GM18520 (cell line): ENCODE results near the gene NOL11.
"Not testable (repeated sequence)": the region's sequence is repeated elsewhere in the genome, so short reads cannot be mapped to it uniquely, and the experiment has no call there.

Experiments
- ATAC-seq: cut with Tn5 transposase; IDR thresholded peaks from one replicate; pipeline ENCODE4 v1.9.1; 2021; ENCODE audit not compliant: unreplicated experiment

NOL11 gene

DNA sequence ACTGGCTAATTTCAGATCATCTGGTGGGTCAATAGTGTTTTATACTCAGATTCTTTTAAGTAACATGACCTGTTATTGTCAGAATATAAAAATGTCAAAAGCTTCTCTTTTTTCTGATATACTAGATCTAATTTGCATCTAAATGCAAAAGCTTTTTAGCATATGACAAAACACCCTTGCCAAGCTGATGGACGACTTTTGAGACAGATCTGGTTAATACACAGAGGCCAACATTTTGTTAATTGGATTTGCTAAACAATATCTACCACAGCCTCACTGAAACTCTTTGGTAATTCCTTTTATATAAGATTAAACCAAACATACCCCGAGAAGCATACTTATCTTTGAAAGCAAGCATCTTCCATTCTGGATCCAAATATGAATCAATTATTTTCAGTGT lies 10.3 kb upstream of the NOL11 start:
- no peak for ATAC-seq

DNA sequence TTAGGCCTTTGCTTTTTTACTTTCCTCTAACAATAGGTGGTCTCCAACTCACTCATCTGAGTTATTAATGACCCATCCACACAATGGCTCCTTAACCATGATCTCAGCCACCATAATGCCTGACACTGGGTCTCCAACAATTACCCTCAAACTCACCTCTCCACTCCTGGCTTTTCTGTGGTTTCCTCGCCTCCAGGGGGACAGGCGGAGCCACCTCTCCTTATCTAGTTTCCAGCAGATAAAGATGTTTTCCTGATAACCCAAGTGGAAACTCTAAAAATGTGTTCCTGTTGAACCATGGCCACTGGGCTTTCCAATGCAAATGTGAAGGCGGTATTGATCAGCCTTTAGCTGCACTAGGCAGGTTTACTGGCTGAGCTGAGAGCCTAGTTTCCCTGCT lies 9.4 kb upstream of the NOL11 start:
- ATAC-seq, result no peak

DNA sequence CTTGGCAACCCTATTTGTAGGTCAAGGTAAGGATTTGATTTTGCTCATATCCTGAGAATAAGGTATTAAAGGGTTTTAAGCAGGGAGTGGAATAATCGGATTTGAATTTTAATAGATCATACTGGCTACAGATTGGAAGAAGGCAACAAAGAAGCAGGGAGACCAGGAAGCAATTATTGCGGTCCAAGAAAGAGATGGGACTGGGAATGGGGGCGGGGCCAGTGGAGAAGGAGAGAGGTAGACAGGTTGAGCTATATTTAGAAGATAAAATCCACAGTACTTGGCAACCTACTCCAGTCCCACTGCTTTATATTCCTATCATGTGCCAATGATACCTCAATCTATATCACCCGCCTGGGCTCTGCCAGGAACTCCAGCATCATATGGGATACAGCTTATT lies 5.8 kb upstream of the NOL11 start:
- ATAC-seq, result no peak

DNA sequence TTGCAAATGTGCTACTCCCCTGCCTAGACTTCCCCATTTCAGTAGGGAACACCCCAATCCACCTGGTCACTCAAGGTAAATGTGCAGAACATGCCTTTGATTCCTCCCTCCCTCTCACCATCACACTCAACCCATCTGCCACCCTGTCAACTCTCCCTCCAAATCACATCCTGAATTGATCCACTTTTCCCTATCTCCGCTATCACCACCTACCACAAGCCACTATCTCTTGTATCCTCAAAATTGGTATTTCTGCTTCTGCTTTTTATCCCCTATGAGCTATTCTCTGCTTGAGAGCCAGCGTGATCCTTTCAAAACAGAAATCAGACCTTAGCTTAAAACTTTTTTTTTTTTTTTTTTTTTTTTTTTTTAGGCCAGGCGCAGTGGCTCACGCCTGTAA lies 5.4 kb upstream of the NOL11 start:
- ATAC-seq, result no peak

DNA sequence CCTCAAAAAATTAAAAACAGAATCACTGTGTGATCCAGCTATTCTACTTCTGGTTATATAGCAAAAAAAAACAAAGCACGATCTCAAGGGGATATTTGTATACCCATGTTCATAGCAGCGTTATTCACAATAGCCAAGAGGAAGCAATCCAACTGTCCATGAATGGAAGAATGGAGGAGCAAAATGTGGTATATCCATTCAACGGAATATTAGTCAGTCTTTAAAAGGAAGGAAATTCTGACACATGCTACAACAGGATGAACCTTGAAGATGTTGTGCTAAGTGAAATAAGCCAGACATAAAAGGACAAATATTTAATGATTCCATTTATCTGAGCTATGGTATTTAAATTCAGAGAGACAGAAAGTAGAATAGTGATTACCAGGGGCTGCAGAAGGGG lies 4.6 kb upstream of the NOL11 start:
- ATAC-seq, result no peak

DNA sequence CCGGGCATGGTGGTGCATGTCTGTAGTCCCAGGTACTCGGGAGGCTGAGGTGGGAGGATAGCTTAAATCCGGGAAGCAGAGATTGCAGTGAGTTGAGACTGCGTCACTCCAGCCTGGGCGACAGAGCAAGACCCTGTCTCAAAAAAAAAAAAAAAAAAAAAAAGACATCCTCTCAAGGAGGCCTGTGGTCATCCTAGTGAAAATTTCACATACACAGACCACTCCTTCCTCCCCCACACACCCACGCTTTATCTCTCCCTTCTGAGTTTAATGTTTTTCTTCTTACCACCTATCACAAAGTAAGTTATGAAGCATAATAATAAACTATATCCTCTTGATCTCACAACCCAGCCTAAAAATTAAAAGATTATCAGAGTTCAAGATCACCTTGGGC lies 1.3 kb upstream of the NOL11 start:
- ATAC-seq, result no peak

DNA sequence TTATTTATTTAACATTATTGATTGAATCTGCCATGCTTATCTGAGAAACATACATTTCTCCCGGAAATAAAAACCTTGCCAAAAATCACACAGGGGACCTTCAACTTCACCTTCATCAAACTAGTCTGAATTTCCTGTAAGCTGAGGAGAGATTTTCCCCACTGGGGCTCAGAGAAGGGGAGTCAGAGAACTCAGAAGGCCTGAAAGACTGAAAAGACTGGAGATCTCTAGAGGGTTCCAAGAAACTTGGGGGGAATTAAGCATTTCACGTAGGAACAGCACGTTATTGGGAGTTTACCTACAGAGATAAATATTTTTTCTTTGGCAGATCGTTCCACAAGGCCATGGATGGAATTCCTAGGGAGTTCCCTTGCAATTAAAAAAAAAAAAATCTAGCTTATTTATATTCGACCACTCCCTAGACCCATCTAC lies 528 bp upstream of the NOL11 start:
- no peak for ATAC-seq

DNA sequence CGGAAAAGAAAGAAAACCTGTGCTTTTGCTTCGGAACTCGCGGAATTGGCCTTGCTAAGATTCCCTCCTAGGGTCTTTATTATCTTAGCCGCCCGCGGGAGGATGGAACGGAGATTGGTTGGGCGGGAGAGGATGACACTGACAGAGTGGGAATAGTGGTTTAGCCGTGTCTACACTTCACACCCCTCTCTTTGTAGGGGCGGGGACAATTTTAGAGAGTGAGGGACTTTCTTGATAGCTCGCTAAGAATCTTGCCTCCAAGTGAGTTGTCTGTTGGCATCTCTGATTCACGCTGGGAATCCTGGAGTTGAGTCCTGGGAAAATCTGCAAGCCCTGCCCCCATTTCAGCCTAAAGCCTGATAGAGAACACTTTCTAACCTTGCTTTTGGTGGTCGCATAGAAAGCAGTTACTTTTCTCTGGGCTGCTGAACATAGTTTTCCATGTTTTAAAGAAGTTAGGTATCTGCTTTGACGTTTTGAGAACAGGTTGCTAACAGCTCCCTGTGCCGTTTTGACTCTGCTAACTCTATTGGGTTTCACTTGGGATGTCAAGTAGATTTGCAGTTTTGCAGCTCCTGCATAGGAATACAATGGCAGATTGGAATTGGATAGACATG lies 697 bp downstream of the NOL11 start:
- ATAC-seq, result no peak

DNA sequence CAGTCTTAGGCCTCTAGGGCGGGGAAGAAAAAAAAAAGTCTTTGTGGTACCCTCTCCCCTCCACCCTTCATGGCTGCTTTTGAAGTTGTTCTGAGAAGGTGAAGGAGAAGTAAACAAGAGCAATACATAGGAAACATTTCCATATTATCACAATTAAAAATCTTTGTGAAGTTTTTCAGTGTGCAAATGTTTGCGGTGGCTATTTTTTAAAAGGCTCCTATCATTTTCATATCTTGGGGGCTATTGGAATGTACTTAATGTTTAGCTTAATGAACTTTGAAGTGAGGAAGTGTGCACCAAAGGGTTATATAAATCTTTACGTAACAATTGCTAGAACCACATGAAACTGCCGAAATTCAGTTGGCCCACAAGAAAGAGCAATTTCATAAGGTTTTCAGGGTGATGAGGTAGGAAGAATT lies 7.6 kb downstream of the NOL11 start:
- ATAC-seq, result no peak

DNA sequence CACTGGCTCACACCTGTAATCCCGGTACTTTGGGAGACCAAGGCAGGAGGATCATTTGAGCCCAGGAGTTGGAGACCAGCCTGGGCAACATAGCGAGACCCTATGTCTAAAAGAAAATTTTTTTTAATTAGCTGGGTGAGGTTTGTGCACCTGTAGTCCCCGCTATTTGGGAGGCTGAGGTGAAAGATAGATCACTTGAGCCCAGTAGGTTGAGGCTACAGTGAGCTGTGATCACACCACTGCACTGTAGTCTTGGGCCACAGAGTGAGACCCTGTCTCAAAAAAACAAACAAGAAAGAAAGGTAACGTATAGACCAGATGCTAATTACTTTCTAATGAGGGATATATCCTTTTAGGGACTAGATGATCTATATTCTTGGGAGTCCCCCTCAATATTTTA lies 8.1 kb downstream of the NOL11 start:
- ATAC-seq, result no peak

DNA sequence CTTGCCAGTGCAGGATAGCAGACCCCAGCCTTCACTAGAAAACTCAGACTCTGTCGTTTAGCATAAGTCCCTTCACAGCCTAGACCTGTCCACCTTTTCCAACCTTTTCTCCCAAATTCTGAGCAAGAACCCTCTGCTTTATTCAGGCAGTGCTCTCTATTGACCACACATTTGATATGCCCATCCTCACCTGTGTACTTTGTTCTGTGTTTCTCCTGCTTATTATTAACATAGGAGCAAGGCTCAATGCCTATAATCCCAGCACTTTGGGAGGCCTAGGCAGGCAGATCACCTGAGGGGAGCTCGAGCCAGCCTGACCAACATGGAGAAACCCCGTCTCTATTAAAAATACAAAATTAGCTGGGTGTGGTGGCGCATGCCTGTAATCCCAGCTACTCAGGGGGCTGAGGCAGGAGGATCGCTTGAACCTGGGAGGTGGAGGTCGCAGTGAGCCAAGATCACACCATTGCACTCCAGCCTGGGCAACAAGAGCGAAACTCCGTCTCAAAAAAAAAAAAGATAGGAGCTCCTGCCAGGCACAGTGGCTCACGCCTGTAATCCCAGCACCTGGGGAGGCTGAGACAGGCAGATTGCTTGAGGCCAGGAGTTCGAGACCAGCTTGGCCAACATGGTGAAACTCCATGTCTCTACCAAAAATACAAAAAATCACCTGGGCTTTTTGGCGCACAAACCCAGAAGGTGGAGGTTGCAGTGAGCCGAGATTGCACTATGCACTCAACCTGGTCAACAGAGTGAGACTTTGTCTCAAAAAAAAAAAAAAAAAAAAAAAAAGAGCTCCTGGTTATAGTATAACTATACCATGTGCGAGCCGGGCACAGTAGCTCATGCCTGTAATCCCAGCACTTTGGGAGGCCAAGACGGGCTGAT lies 9.7 kb downstream of the NOL11 start:
- ATAC-seq, result not testable (repeated sequence)

DNA sequence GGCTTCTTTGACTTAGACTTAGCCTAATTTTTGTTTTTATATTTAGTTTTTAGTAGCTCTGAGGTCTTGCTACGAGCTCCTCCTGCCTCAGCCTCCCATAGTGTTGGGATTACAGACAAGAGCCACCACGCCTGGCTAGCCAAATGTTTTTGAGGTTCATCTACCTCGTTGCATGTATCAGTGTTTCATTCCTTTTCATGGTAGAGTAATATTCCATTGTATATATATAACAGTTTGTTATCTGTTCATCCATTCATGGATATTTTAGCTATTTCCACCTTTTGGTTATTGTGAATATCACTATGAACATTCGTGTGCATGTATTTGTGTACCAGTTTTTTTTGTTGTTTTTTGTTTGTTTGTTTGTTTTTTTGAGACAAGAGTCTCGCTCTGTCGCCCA lies 12.2 kb downstream of the NOL11 start:
- no peak for ATAC-seq

DNA sequence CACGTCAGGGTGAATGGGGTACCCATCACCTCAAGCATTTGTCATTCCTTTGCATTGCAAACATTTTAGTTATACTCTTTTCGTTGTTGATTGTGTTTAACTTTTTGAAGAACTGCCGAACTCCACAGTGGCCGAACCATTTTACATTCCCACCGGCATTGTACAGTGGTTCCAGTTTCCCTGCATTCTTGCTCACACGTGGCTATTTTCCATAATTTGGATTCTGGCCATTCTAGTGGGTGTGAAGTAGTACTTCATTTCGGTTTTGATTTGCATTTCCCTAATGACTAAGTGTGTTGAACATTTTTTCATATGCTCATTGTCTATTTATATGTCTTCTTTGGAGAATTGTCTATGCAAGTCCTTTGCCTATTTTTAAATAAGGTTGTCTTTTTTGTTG lies 13.0 kb downstream of the NOL11 start:
- no peak for ATAC-seq

DNA sequence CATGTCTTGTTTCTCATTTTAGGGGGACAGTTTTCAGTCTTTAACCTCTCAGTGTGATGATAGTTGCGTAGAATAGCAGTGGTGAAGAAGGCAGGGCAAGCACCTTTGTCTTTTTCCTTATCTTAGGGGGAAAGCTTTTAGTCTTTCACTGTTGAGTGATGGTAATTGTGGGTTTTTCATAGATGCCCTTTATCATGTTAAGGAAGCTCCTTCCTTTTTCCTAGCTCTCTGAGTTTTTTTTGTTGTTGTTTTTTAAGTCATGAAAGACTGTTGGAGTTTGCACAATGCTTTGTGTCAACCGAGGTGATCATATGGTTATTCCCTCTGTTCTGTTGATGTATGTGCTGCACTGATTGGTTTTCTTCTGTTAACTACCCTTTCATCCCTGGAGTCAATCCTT lies 15.7 kb downstream of the NOL11 start:
- no peak for ATAC-seq

DNA sequence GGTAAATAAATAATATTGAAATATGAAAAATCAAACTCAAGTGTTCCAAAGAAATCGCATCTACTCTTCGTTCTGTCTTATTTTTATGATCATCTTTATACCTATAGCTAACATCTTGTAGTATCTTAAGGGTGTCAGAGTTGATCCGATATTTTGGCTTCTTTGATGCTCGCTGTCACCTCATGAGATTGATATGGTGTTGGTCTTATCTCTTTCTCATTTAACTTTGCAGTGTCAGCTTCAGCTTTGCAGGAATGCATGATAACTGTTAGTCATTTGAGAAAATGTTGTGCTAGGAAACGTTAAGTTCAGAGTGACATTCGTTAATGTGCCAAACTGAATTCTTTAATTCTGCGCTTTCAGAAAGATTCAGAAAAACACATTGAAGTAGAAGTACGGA lies 19.4 kb downstream of the NOL11 start:
- no peak for ATAC-seq

DNA sequence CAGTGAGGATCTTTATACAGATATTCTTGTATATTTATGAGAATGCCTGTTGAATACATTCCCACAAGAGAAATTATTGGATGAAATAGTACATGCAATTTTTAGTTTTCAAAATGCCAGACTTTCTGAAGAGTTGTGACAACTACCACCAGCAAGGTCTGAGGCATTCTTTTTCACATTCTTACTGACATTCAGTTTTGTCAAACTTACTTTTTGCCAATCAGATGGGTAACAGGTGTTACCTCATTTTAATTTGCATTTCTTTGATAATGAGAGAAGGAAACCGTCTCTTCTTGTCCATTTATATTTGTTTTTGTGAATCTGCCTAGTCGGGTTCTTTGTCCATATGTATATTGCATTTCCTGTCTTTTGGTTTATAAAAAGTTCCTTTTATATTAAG lies 24.3 kb downstream of the NOL11 start:
- ATAC-seq, result no peak

DNA sequence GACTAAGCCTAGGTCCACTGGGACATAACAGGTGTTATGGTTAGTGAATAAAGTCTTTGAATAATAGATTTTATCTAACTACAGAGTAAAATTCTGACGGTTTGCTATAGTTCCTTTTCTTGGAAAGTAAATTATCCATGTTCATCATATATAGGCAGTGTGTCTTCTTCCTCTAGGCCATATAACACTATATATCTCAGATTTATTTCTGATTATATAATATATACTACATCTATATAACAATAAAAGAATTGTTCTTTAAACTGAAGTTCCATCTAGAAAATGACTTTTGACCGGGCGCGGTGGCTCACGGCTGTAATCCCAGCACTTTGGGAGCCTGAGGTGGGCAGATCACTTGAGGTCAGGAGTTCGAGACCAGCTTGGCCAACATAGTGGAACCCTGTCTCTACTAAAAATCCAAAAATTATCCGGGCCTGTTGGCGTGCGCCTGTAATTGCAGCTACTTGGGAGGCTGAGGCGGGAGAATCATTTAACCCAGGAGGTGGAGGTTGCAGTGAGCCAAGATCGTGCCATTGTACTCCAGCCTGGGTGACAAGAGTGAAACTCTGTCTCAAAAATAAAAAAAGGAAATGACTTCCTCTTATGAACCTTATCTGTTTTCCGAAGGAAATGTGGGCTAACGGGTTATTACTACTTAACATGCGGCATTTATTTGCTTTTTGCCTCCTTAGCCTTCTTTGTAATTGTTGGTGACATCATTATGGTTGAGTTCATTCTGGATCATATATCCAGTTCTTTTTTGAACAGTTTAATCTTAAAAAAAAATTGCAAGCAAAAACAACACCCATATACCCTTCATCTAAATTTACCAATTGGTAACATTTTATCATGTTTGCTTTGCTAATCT lies 29.2 kb downstream of the NOL11 start:
- ATAC-seq, result no peak

DNA sequence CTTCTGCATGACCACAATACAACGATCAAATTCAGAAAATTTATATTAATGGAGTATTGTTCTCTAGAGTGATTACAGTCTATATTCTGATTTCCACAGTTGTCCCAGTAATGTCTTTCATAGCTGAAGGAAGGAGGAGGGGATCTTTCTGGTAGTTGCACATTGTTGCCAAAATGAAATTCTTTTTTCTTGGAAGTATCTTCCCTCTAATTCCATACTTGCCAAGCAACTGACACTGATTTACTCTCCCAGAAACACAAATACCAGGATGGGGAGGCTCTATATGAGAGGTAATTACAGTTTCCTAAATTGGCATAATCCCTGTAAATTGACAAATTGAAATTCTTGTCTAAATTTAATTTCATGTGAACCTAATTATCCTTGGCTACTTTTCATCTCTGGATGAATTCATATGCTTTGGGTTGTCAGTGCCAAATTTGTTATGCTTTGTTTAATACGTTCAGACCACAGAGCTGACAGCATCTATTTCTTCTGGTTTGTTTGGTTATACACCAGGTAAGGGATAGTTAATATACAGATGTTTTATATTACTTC lies 30.0 kb downstream of the NOL11 start:
- ATAC-seq, result no peak

DNA sequence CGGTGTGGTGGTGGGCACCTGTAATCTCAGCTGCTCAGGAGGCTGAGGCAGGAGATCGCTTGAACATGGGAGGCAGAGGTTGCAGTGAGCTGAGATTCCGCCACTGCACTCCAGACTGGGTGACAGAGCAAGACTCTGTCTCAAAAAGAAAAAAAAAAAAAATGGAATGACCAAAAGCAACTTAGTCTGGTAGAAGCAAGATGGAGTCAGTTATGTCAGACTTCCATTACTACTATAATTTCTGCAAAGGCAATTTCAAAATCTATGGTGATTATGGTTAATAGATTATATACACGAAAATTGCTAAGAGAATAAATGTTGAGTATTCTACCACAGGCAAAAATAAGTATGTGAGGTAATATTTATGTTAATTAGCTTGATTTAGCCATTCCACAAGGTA lies 32.3 kb downstream of the NOL11 start:
- no peak for ATAC-seq

DNA sequence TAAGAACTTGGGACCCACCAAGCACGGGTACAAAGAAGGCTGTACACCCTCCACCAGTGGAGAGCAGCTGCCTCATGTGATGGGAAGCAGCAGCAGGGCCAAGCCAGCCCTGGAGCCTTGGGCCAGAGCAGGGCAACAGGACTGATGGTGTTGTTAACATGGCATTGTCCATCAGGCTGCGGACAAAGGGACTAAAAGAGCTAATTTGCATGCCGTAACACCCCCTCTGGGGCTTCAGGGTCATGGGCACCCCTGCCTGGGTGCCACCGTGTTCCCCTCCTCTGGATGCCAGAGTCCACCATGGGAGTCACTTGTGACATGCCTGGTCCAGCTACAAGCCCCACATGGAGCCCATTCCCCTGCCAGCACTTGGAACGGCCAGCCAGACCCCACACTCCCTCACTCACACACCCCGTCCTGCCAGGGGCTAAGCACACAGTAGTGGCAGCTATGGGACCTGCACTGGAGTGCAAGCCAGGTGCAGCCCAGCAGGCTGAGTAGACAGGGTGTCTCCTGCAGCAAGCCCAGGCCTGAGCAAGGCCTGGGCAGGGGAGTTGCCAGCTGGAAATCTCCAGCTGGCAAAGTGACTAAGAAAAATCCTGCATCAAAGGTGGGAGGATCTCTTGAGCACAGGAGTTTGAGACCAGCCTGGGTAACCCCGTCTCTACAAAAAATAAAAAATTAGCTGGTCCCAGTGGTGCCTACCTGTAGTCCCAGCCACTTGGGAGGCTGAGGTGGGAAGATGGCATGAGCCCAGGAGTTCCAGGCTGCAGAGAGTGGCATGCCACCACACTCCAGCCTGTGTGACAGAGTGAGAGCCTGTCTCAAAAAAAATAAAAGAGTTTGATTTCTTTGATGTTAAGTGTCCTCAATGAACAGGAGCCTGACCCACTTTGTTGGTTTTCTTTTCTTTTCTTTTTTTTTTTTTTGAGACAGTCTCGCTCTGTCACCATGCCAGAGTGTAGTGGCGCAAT lies 33.7 kb downstream of the NOL11 start:
- ATAC-seq, result no peak
